A549 (cell line): ENCODE measurements around the gene PAPPA2. TPM values are rescaled to one million over a fixed set of nuclear protein-coding genes. Genes with fewer than 3 reads are reported as not detected.

Experiments used
- ATAC-seq, 2 experiments: fragments of 200-7000 bp in 1 of 2; fragments of >200 bp in 1 of 2; cut with Nextera tagmentation in 1 of 2; cut with Tn5 transposase in 1 of 2; 3 replicates each; pipeline versions ENCODE4 v1.8.0 to v1.9.1; 2018 to 2020; ENCODE audit warnings: mild to moderate bottlenecking in 1 of 2, moderate library complexity in 1 of 2
- CTCF ChIA-PET: fragments of 300-600 bp; sonication (Branson Sonifier 250); formaldehyde crosslinking; extraction: SDS; loops from one replicate; lab custom pipeline; 2021; ENCODE audit warnings: antibody characterized with exemption, inconsistent platforms; lab: Yijun Ruan, JAX
- POLR2A ChIA-PET: fragments of 350-600 bp; formaldehyde crosslinking; extraction: SDS; loops from one replicate; lab custom pipeline; 2021; ENCODE audit warnings: antibody characterized with exemption, inconsistent platforms; lab: Yijun Ruan, JAX
- DNase-seq, 2 experiments: peaks; one replicate each; pipeline versions ENCODE4 v3.0.0 to v3.0.0-alpha.2; 2011 to 2016; ENCODE audit warnings: low read depth in 1 of 2, low spot score in 1 of 2
- FAIRE-seq: peaks from 2 replicates; lab custom pipeline; 2011; peaks lifted over from hg19 to GRCh38; lab: Jason Lieb, UNC
- H3K27ac ChIP-seq, 2 experiments: fragments of >200 bp; sonication (Bioruptor Twin); formaldehyde crosslinking; 3 replicates each; pipeline ENCODE4 v1.5.1; 2016 to 2017
- H3K4me1 ChIP-seq: fragments of >200 bp; sonication (Bioruptor Twin); formaldehyde crosslinking; 3 replicates; pipeline ENCODE4 v1.6.1; 2016
- H3K4me2 ChIP-seq: fragments of >200 bp; sonication (Bioruptor Twin); formaldehyde crosslinking; 3 replicates; pipeline ENCODE4 v1.6.1; 2016
- H3K4me3 ChIP-seq: fragments of >200 bp; sonication (Bioruptor Twin); formaldehyde crosslinking; 3 replicates; pipeline ENCODE4 v1.5.1; 2016
- H3K9me3 ChIP-seq: fragments of >200 bp; sonication (Bioruptor Twin); formaldehyde crosslinking; 3 replicates; pipeline ENCODE4 v1.6.1; 2016
- CHD2 ChIP-seq: fragments of 150-350 bp; IDR thresholded peaks from 2 replicates; pipeline ENCODE4 v1.6.1; 2014; ENCODE audit warnings: low read length; ENCODE audit not compliant: partially characterized antibody
- EP300 ChIP-seq, 2 experiments: fragments of >200 bp; sonication (Bioruptor Twin); formaldehyde crosslinking; IDR thresholded peaks; 2 replicates in 1 of 2; 3 replicates in 1 of 2; pipeline ENCODE4 v1.6.1; 2016 to 2017
- FOSB ChIP-seq: fragments of 250-450 bp; sonication (Bioruptor Pico); IDR thresholded peaks from 2 replicates; pipeline ENCODE4 v1.5.0; 2020; ENCODE audit warnings: mild to moderate bottlenecking, moderate library complexity
- GATA3 ChIP-seq: IDR thresholded peaks from 2 replicates; pipeline ENCODE4 v1.6.1; 2012; ENCODE audit warnings: borderline replicate concordance
- HDAC2 ChIP-seq: fragments of 200-600 bp; sonication (generic); IDR thresholded peaks from 2 replicates; pipeline ENCODE4 v1.6.1; 2016
- HOXA7 ChIP-seq: fragments of 250-450 bp; sonication (Bioruptor Pico); IDR thresholded peaks from 2 replicates; pipeline ENCODE4 v1.5.0; 2020; ENCODE audit warnings: mild to moderate bottlenecking, moderate library complexity
- KDM5A ChIP-seq: fragments of 200-600 bp; sonication (generic); IDR thresholded peaks from 2 replicates; pipeline ENCODE4 v1.6.1; 2016; ENCODE audit warnings: antibody characterized with exemption, mild to moderate bottlenecking
- MAFK ChIP-seq: fragments of 450-650 bp; IDR thresholded peaks from 2 replicates; pipeline ENCODE4 v1.6.1; 2014; ENCODE audit not compliant: partially characterized antibody
- MAZ ChIP-seq: fragments of 150-350 bp; IDR thresholded peaks from 2 replicates; pipeline ENCODE4 v1.6.1; 2014; ENCODE audit warnings: antibody characterized with exemption, low read depth, low read length, borderline replicate concordance
- NFE2L2 ChIP-seq: fragments of 150-350 bp; conservative IDR thresholded peaks from 2 replicates; pipeline ENCODE4 v1.6.1; 2014; ENCODE audit warnings: low read length
- NR3C1 ChIP-seq: fragments of >200 bp; sonication (Bioruptor Twin); formaldehyde crosslinking; IDR thresholded peaks from 3 replicates; pipeline ENCODE4 v1.6.1; 2017
- RAD21 ChIP-seq, 2 experiments: fragments of >200 bp in 1 of 2; sonication (Bioruptor Twin) in 1 of 2; formaldehyde crosslinking in 1 of 2; IDR thresholded peaks in 1 of 2; conservative IDR thresholded peaks in 1 of 2; 2 replicates in 1 of 2; 3 replicates in 1 of 2; pipeline ENCODE4 v1.6.1; 2012 to 2018; ENCODE audit warnings: inconsistent platforms in 1 of 2
- RCOR1 ChIP-seq: fragments of 150-350 bp; IDR thresholded peaks from 2 replicates; pipeline ENCODE4 v1.6.1; 2014; ENCODE audit warnings: antibody characterized with exemption, low read length, low read depth
- SREBF2 ChIP-seq: fragments of 450-650 bp; IDR thresholded peaks from 2 replicates; pipeline ENCODE4 v1.6.1; 2014; ENCODE audit warnings: mild to moderate bottlenecking, moderate library complexity
- TP53 ChIP-seq: fragments of 250-450 bp; sonication (Bioruptor Pico); IDR thresholded peaks from 2 replicates; pipeline ENCODE4 v1.5.0; 2021; ENCODE audit warnings: mild to moderate bottlenecking, moderate library complexity
- ZNF302 ChIP-seq: fragments of 250-450 bp; sonication (Bioruptor Pico); IDR thresholded peaks from 2 replicates; pipeline ENCODE4 v1.9.0; 2021; ENCODE audit warnings: inconsistent platforms, mild to moderate bottlenecking, moderate library complexity
- ZSCAN20 ChIP-seq: fragments of 250-450 bp; sonication (Bioruptor Pico); IDR thresholded peaks from 2 replicates; pipeline ENCODE4 v1.8.0; 2022; ENCODE audit warnings: mild to moderate bottlenecking, moderate library complexity
- WGBS: methylation state at CpG from one replicate; pipeline ENCODE4 v1.1.6; 2017; ENCODE audit errors: missing lambda C conversion rate; 5-methylcytosine and 5-hydroxymethylcytosine counted together
- polyA plus RNA-seq, 4 experiments: library from polyadenylated mRNA; depleted of rRNA in 3 of 4; stranded (reverse); fragments of >200 nt; fragmentation: RNase III in 1 of 4; extraction: RNeasy Plus Mini Kit Qiagen cat#74134 plus additional on column Dnase treatment in 1 of 4; gene quantifications; 2 replicates in 3 of 4; 3 replicates in 1 of 4; pipeline ENCODE4 v1.2.3, GENCODE V29; 2011 to 2017
- TF ChIP-seq, protein P1 (sequence below): fragments of 200-600 bp; sonication (generic); IDR thresholded peaks from 2 replicates; pipeline ENCODE4 v1.6.1; 2016; ENCODE audit warnings: antibody characterized with exemption, mild to moderate bottlenecking, moderate library complexity
- TF ChIP-seq, protein P2 (sequence below): fragments of 450-650 bp; IDR thresholded peaks from 2 replicates; pipeline ENCODE4 v1.6.1; 2014; ENCODE audit warnings: antibody characterized with exemption
- TF ChIP-seq, protein P3 (sequence below): fragments of >200 bp; sonication (Bioruptor Twin); formaldehyde crosslinking; IDR thresholded peaks from 2 replicates; pipeline ENCODE4 v1.6.1; 2016
- TF ChIP-seq, protein P4 (sequence below): IDR thresholded peaks from 2 replicates; pipeline ENCODE4 v1.6.1; 2012
- TF ChIP-seq, protein P5 (sequence below): IDR thresholded peaks from 2 replicates; pipeline ENCODE4 v1.6.1; 2012
- TF ChIP-seq, protein P6 (sequence below): fragments of 250-450 bp; sonication (Bioruptor Pico); IDR thresholded peaks from 2 replicates; pipeline ENCODE4 v1.5.0; 2021; ENCODE audit warnings: mild to moderate bottlenecking, moderate library complexity, borderline replicate concordance
- TF ChIP-seq, protein P7 (sequence below): fragments of >200 bp; sonication (Bioruptor Twin); formaldehyde crosslinking; IDR thresholded peaks from 3 replicates; pipeline ENCODE4 v1.6.1; 2016
- TF ChIP-seq, protein P8 (sequence below): fragments of >200 bp; sonication (Bioruptor Twin); formaldehyde crosslinking; IDR thresholded peaks from 3 replicates; pipeline ENCODE4 v1.5.1; 2016

The PAPPA2 gene
- polyA plus RNA-seq, 2 of the 4 experiments (the other 2 are of a cell fraction) = 0.03 to 0.72 TPM

DNA sequence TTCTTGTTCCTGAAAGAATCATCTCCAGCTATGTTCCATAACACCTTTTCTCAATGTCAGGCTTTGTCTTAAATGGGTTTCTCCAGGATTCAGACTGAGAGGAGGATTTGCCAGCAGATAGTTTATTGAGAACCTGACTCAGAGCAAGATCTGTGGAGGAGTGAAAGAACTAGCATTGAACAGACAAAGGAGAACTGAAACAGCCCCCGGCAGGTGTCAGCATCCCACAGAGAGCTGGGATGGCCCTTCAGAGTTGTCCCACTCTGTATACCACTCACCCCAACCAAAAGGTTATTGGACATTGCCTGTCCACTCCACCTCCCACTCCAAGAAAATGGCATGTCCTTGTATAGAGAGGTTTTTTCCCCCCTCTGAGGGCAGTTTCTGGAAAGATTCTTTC is 270.7 kb downstream of the PAPPA2 start:
- 25% methylated on average over 1 of the region's 1 CpG for WGBS
- ATAC-seq (no peak), DNase-seq (no peak), FAIRE-seq (no peak)
- TF ChIP-seq, protein P1, sequence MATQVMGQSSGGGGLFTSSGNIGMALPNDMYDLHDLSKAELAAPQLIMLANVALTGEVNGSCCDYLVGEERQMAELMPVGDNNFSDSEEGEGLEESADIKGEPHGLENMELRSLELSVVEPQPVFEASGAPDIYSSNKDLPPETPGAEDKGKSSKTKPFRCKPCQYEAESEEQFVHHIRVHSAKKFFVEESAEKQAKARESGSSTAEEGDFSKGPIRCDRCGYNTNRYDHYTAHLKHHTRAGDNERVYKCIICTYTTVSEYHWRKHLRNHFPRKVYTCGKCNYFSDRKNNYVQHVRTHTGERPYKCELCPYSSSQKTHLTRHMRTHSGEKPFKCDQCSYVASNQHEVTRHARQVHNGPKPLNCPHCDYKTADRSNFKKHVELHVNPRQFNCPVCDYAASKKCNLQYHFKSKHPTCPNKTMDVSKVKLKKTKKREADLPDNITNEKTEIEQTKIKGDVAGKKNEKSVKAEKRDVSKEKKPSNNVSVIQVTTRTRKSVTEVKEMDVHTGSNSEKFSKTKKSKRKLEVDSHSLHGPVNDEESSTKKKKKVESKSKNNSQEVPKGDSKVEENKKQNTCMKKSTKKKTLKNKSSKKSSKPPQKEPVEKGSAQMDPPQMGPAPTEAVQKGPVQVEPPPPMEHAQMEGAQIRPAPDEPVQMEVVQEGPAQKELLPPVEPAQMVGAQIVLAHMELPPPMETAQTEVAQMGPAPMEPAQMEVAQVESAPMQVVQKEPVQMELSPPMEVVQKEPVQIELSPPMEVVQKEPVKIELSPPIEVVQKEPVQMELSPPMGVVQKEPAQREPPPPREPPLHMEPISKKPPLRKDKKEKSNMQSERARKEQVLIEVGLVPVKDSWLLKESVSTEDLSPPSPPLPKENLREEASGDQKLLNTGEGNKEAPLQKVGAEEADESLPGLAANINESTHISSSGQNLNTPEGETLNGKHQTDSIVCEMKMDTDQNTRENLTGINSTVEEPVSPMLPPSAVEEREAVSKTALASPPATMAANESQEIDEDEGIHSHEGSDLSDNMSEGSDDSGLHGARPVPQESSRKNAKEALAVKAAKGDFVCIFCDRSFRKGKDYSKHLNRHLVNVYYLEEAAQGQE = no peak
- TF ChIP-seq HDAC2 = no peak
- TF ChIP-seq ZNF302 (CRISPR knock-in tag) = no peak
- TF ChIP-seq RAD21 (conservative IDR thresholded peaks at IDR 0.05 in 1 of 2, IDR thresholded peaks at IDR 0.05 in 1 of 2) = no peak
- TF ChIP-seq KDM5A = no peak
- no peak for TF ChIP-seq RCOR1
- no peak for TF ChIP-seq MAFK
- TF ChIP-seq EP300 (IDR thresholded peaks at IDR 0.05) = no peak
- no peak for TF ChIP-seq FOSB (CRISPR knock-in tag)
- no peak for TF ChIP-seq NFE2L2
- TF ChIP-seq, protein P2, sequence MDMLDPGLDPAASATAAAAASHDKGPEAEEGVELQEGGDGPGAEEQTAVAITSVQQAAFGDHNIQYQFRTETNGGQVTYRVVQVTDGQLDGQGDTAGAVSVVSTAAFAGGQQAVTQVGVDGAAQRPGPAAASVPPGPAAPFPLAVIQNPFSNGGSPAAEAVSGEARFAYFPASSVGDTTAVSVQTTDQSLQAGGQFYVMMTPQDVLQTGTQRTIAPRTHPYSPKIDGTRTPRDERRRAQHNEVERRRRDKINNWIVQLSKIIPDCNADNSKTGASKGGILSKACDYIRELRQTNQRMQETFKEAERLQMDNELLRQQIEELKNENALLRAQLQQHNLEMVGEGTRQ = no peak
- TF ChIP-seq, protein P3, sequence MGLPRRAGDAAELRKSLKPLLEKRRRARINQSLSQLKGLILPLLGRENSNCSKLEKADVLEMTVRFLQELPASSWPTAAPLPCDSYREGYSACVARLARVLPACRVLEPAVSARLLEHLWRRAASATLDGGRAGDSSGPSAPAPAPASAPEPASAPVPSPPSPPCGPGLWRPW = no peak
- TF ChIP-seq, protein P4, sequence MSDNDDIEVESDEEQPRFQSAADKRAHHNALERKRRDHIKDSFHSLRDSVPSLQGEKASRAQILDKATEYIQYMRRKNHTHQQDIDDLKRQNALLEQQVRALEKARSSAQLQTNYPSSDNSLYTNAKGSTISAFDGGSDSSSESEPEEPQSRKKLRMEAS = no peak
- TF ChIP-seq, protein P5, sequence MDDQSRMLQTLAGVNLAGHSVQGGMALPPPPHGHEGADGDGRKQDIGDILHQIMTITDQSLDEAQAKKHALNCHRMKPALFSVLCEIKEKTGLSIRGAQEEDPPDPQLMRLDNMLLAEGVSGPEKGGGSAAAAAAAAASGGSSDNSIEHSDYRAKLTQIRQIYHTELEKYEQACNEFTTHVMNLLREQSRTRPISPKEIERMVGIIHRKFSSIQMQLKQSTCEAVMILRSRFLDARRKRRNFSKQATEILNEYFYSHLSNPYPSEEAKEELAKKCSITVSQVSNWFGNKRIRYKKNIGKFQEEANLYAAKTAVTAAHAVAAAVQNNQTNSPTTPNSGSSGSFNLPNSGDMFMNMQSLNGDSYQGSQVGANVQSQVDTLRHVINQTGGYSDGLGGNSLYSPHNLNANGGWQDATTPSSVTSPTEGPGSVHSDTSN = no peak
- no peak for TF ChIP-seq GATA3
- TF ChIP-seq, protein P6, sequence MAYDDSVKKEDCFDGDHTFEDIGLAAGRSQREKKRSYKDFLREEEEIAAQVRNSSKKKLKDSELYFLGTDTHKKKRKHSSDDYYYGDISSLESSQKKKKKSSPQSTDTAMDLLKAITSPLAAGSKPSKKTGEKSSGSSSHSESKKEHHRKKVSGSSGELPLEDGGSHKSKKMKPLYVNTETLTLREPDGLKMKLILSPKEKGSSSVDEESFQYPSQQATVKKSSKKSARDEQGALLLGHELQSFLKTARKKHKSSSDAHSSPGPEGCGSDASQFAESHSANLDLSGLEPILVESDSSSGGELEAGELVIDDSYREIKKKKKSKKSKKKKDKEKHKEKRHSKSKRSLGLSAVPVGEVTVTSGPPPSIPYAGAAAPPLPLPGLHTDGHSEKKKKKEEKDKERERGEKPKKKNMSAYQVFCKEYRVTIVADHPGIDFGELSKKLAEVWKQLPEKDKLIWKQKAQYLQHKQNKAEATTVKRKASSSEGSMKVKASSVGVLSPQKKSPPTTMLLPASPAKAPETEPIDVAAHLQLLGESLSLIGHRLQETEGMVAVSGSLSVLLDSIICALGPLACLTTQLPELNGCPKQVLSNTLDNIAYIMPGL = no peak
- no peak for TF ChIP-seq TP53
- H3K4me1 ChIP-seq = no peaks in the 10 kb centered on the region
- ChIA-PET POLR2A (no interaction called here), CTCF (interaction anchor here (1.1 to 1.5 kb wide), 2 partner anchors 9 to 20 kb away, joined by 3 read pairs; no protein-coding TSS in a partner anchor)
- no peak overlapping the region for H3K27ac ChIP-seq
- no peaks in the 10 kb centered on the region for H3K9me3 ChIP-seq
- no peak overlapping the region for H3K4me3 ChIP-seq
- no peak overlapping the region for H3K4me2 ChIP-seq

DNA sequence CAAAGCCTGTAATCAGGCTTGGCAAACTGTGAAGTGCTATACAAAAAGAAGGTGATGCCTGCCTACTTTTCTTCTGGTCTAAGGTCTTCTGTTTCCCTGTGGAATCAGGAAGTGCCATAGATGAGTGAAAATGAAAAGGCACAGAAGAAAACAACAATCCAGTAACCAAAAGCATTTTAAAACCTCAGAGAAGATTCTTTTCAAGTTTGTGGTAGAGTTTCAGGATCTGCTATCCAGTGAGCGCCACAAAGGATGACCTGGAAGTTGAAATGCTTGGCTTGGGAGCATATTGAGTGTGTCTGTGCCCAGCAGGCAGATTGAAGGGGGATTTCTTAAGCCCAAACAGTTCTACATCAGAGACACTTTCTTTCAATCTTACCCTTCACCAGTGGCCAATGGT is 272.2 kb downstream of the PAPPA2 start:
- no peak for DNase-seq
- Histone ChIP-seq H3K27ac (no peak overlapping the region), H3K4me3 (no peak overlapping the region), H3K4me2 (no peak overlapping the region), H3K9me3 (no peaks in the 10 kb centered on the region), H3K4me1 (no peaks in the 10 kb centered on the region)
- WGBS = 0% methylated on average over 1 of the region's 1 CpG
- TF ChIP-seq, protein P7, sequence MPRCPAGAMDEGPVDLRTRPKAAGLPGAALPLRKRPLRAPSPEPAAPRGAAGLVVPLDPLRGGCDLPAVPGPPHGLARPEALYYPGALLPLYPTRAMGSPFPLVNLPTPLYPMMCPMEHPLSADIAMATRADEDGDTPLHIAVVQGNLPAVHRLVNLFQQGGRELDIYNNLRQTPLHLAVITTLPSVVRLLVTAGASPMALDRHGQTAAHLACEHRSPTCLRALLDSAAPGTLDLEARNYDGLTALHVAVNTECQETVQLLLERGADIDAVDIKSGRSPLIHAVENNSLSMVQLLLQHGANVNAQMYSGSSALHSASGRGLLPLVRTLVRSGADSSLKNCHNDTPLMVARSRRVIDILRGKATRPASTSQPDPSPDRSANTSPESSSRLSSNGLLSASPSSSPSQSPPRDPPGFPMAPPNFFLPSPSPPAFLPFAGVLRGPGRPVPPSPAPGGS = no peak
- TF ChIP-seq, protein P8, sequence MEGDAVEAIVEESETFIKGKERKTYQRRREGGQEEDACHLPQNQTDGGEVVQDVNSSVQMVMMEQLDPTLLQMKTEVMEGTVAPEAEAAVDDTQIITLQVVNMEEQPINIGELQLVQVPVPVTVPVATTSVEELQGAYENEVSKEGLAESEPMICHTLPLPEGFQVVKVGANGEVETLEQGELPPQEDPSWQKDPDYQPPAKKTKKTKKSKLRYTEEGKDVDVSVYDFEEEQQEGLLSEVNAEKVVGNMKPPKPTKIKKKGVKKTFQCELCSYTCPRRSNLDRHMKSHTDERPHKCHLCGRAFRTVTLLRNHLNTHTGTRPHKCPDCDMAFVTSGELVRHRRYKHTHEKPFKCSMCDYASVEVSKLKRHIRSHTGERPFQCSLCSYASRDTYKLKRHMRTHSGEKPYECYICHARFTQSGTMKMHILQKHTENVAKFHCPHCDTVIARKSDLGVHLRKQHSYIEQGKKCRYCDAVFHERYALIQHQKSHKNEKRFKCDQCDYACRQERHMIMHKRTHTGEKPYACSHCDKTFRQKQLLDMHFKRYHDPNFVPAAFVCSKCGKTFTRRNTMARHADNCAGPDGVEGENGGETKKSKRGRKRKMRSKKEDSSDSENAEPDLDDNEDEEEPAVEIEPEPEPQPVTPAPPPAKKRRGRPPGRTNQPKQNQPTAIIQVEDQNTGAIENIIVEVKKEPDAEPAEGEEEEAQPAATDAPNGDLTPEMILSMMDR = no peak
- no peak for TF ChIP-seq CHD2
- no peak for TF ChIP-seq MAFK
- TF ChIP-seq MAZ = no peak
- TF ChIP-seq HOXA7 (CRISPR knock-in tag) = no peak
- TF ChIP-seq SREBF2 = no peak
- TF ChIP-seq NR3C1 = no peak
- TF ChIP-seq ZSCAN20 (CRISPR knock-in tag) = no peak
- TF ChIP-seq KDM5A = no peak
- POLR2A ChIA-PET = no interaction called here
- CTCF ChIA-PET = no interaction called here
- ATAC-seq = no peak
- no peak for FAIRE-seq
